GM12878 (cell line): ENCODE data around the gene PRSS12. TPM values are rescaled to one million over a fixed set of nuclear protein-coding genes. Genes with fewer than 3 reads are reported as not detected.

ENCODE experiments used
- ATAC-seq: fragments of 200-7000 bp; cut with Tn5 transposase; 3 replicates; pipeline ENCODE4 v1.9.1; 2020; ENCODE audit warnings: mild to moderate bottlenecking, moderate library complexity
- BruUV-seq: library from RNA; stranded (reverse); fragments of 400-500 nt; replicated peaks from 2 replicates; lab custom pipeline; 2021; lab: Mats Ljungman, UMichigan
- CTCF ChIA-PET: fragments of 300-600 bp; sonication (Branson Sonifier 250); formaldehyde crosslinking; extraction: SDS; loops from one replicate; lab custom pipeline; 2021; ENCODE audit warnings: inconsistent platforms; lab: Yijun Ruan, JAX
- POLR2A ChIA-PET: fragments of 350-600 bp; formaldehyde crosslinking; extraction: SDS; loops from one replicate; lab custom pipeline; 2021; ENCODE audit warnings: inconsistent platforms; lab: Charles Lee
- RAD21 ChIA-PET: fragments of 300-600 bp; sonication (Branson Sonifier 250); formaldehyde crosslinking; loops from one replicate; lab custom pipeline; 2023; ENCODE audit warnings: antibody characterized with exemption; ENCODE audit not compliant: unreplicated experiment; lab: Charles Lee
- SMC1A ChIA-PET: fragments of 300-600 bp; sonication (Branson Sonifier 250); formaldehyde crosslinking; loops from one replicate; lab custom pipeline; 2023; ENCODE audit not compliant: unreplicated experiment, uncharacterized antibody; lab: Charles Lee
- DNase-seq: peaks from one replicate; pipeline ENCODE4 v3.0.0-alpha.2; 2011; ENCODE audit warnings: low read depth, low spot score
- FAIRE-seq: peaks from 3 replicates; lab custom pipeline; 2011; peaks lifted over from hg19 to GRCh38; lab: Jason Lieb, UNC
- H2AFZ ChIP-seq: 2 replicates; pipeline ENCODE4 v1.6.0; 2011; ENCODE audit warnings: low read depth, low read length, control low read depth; ENCODE audit not compliant: control insufficient read depth
- H3K27ac ChIP-seq: 2 replicates; pipeline ENCODE4 v1.5.1; 2011; ENCODE audit warnings: control low read depth; ENCODE audit not compliant: control insufficient read depth, insufficient read depth
- H3K27me3 ChIP-seq, 2 experiments: replicated peaks in 1 of 2; 2 replicates each; pipeline versions ENCODE4 v1.6.0 to v1.6.1; 2011; ENCODE audit warnings: low read length in 1 of 2; ENCODE audit not compliant: control insufficient read depth in 2 of 2, insufficient read depth in 2 of 2
- H3K36me3 ChIP-seq, 2 experiments: 2 replicates each; pipeline ENCODE4 v1.5.1; 2011; ENCODE audit warnings: low read length in 1 of 2; ENCODE audit not compliant: control insufficient read depth in 2 of 2, insufficient read depth in 2 of 2
- H3K4me1 ChIP-seq: 2 replicates; pipeline ENCODE4 v1.6.1; 2011; ENCODE audit warnings: mild to moderate bottlenecking, low read length, moderate library complexity, mixed read lengths; ENCODE audit not compliant: control insufficient read depth, insufficient read depth
- H3K4me2 ChIP-seq: 2 replicates; pipeline ENCODE4 v1.6.0; 2011; ENCODE audit warnings: control low read depth; ENCODE audit not compliant: control insufficient read depth, insufficient read depth
- H3K4me3 ChIP-seq: fragments of 200-600 bp; sonication (generic); 2 replicates; pipeline ENCODE4 v1.5.1; 2016
- H3K79me2 ChIP-seq: 2 replicates; pipeline ENCODE4 v1.6.0; 2011; ENCODE audit warnings: low read length; ENCODE audit not compliant: control insufficient read depth, insufficient read depth
- H3K9ac ChIP-seq: 2 replicates; pipeline ENCODE4 v1.8.0; 2011; ENCODE audit warnings: low read length, control low read depth, mixed read lengths; ENCODE audit not compliant: control insufficient read depth, insufficient read depth
- H3K9me3 ChIP-seq: replicated peaks from 3 replicates; pipeline ENCODE4 v1.5.1; 2011; ENCODE audit warnings: mild to moderate bottlenecking, low read length; ENCODE audit not compliant: control insufficient read depth, insufficient read depth
- H4K20me1 ChIP-seq: 2 replicates; pipeline ENCODE4 v1.6.0; 2011; ENCODE audit not compliant: control insufficient read depth, insufficient read depth
- EED ChIP-seq: sonication (generic); IDR thresholded peaks from 2 replicates; pipeline ENCODE4 v1.6.1; 2016; ENCODE audit warnings: antibody characterized with exemption, low read depth
- NR2C1 ChIP-seq: fragments of 450-650 bp; IDR thresholded peaks from 2 replicates; pipeline ENCODE4 v1.6.1; 2017; ENCODE audit warnings: antibody characterized with exemption, mild to moderate bottlenecking, moderate library complexity
- POLR2AphosphoS5 ChIP-seq: IDR thresholded peaks from 2 replicates; pipeline ENCODE4 v1.6.1; 2011; ENCODE audit warnings: mild to moderate bottlenecking, low read length, inconsistent platforms
- SMAD1 ChIP-seq: fragments of 450-650 bp; IDR thresholded peaks from 2 replicates; pipeline ENCODE4 v1.6.1; 2018; ENCODE audit warnings: mild to moderate bottlenecking, low read depth; ENCODE audit not compliant: partially characterized antibody
- SMC3 ChIP-seq: IDR thresholded peaks from 2 replicates; pipeline ENCODE4 v1.6.1; 2011; ENCODE audit warnings: low read length, improper control_type of control experiment, borderline replicate concordance
- ZBED1 ChIP-seq: IDR thresholded peaks from 2 replicates; pipeline ENCODE4 v1.6.1; 2016; ENCODE audit warnings: borderline replicate concordance
- ZNF384 ChIP-seq: IDR thresholded peaks from 2 replicates; pipeline ENCODE4 v1.6.1; 2012; ENCODE audit warnings: low read depth, mild to moderate bottlenecking, low read length, improper control_type of control experiment, borderline replicate concordance
- WGBS: methylation state at CpG from one replicate; pipeline ENCODE4 v1.1.6; 2016; ENCODE audit warnings: low lambda C conversion rate; ENCODE audit not compliant: insufficient replicate concordance, insufficient coverage; ENCODE audit errors: missing lambda C conversion rate; 5-methylcytosine and 5-hydroxymethylcytosine counted together
- in situ Hi-C: fragments of 300-500 bp; cut with MboI; formaldehyde crosslinking; loops from 9 replicates; pipeline ENCODE4 v1.14.3; 2018; ENCODE audit warnings: mixed read lengths
- intact Hi-C: fragments of 100-400 bp; cut with micrococcal nuclease; formaldehyde crosslinking; loops from one replicate; pipeline ENCODE4 v1.14.2; 2022; ENCODE audit not compliant: unreplicated experiment
- polyA plus RNA-seq, 11 experiments: library from polyadenylated mRNA; depleted of rRNA in 4 of 11; unstranded in 6 of 11; stranded (reverse) in 5 of 11; fragments of >200 nt; fragmentation: Nextera tagmentation in 4 of 11; fragmentation: Illumina TruSeq in 1 of 11; extraction: Ambion mirVana in 4 of 11; extraction: Trizol in 1 of 11; gene quantifications; 1 replicate in 1 of 11; 2 replicates in 10 of 11; pipeline versions ENCODE4 v1.2.1 to v1.2.3, GENCODE V29; 2011 to 2016; ENCODE audit warnings: inconsistent platforms in 2 of 11, missing spikeins in 2 of 11, low read depth in 1 of 11
- total RNA-seq, 4 experiments: library from RNA; depleted of rRNA in 3 of 4; stranded (reverse); fragments of >200 nt in 3 of 4; fragmentation: Illumina TruSeq in 1 of 4; extraction: Trizol in 1 of 4; gene quantifications; 2 replicates each; pipeline versions ENCODE4 v1.2.1 to v1.2.3, GENCODE V29; 2013 to 2021
- TF ChIP-seq, protein P1 (sequence below): fragments of 450-650 bp; IDR thresholded peaks from 2 replicates; pipeline ENCODE4 v1.6.1; 2017; ENCODE audit warnings: antibody characterized with exemption, mild to moderate bottlenecking, moderate library complexity
- TF ChIP-seq, protein P2 (sequence below): fragments of 450-650 bp; IDR thresholded peaks from 2 replicates; pipeline ENCODE4 v1.6.1; 2017; ENCODE audit warnings: mild to moderate bottlenecking, moderate library complexity
- TF ChIP-seq, protein P3 (sequence below): fragments of 150-350 bp; IDR thresholded peaks from 2 replicates; pipeline ENCODE4 v1.6.1; 2016; ENCODE audit warnings: low read depth, low read length

PRSS12 gene
- total and polyA plus RNA-seq, 10 of the 15 experiments (the other 5 are each of a cell fraction or from before 2014, with no cell fraction given), result 0.04 to 0.34 (median 0.11) TPM; not detected in 2

DNA sequence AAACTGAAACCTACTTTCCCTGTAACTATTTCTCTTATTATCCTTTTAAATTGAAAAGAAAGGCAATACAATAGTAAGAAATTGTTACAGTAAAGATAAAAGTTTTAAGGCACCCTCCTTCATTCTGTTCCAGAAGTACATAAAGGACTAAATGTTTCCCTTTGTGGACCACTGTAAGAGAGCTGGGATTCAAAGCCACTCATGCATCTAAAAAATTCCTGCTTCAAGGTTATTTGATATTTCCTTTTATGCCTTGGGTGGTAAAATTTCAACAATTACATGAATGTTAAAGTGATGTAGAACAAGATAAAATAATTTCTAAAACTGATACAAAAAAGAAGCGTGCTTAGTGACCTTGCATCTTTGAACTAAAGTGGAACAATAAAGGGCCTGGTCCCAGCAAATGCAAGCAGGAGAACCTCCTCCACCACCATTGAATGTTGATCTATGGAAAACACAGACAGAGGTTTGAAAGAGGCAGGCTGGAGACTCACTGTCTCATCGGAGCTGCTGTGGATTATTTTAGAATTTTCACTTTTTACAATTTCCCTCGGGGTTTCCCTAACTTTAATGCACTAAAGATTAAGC, 42.3 kb upstream of the PRSS12 start:
- Histone ChIP-seq H3K9ac (no peak overlapping the region), H2AFZ (no peak overlapping the region), H3K27me3 (no peaks in the 10 kb centered on the region), H3K79me2 (no peaks in the 10 kb centered on the region), H3K36me3 (no peaks in the 10 kb centered on the region), H3K4me3 (no peak overlapping the region), H3K4me2 (no peak overlapping the region), H3K27ac (no peak overlapping the region), H4K20me1 (no peaks in the 10 kb centered on the region), H3K4me1 (peaks cover 5% of the 10 kb centered on the region; the same call in 1 of the 2 replicates), H3K9me3 (no peaks in the 10 kb centered on the region; the same call in 2 of the 3 replicates)
- FAIRE-seq, result no peak
- in situ Hi-C loops (no loop called here), intact Hi-C loops (no loop called here)
- 15% methylated on average over 3 of the region's 3 CpGs for WGBS
- ChIA-PET SMC1A (interaction anchor here (1.0 to 1.8 kb wide), 2 partner anchors 10 kb away, joined by 3 to 4 read pairs; no protein-coding TSS in a partner anchor), CTCF (no interaction called here), POLR2A (no interaction called here), RAD21 (interaction anchor here (1.6 kb wide), 1 partner anchor 9 kb away, joined by 3 read pairs; no protein-coding TSS in a partner anchor)
- BruUV-seq, result no TSS peak
- no peak for ATAC-seq
- DNase-seq, result no peak
- TF ChIP-seq, protein P1, sequence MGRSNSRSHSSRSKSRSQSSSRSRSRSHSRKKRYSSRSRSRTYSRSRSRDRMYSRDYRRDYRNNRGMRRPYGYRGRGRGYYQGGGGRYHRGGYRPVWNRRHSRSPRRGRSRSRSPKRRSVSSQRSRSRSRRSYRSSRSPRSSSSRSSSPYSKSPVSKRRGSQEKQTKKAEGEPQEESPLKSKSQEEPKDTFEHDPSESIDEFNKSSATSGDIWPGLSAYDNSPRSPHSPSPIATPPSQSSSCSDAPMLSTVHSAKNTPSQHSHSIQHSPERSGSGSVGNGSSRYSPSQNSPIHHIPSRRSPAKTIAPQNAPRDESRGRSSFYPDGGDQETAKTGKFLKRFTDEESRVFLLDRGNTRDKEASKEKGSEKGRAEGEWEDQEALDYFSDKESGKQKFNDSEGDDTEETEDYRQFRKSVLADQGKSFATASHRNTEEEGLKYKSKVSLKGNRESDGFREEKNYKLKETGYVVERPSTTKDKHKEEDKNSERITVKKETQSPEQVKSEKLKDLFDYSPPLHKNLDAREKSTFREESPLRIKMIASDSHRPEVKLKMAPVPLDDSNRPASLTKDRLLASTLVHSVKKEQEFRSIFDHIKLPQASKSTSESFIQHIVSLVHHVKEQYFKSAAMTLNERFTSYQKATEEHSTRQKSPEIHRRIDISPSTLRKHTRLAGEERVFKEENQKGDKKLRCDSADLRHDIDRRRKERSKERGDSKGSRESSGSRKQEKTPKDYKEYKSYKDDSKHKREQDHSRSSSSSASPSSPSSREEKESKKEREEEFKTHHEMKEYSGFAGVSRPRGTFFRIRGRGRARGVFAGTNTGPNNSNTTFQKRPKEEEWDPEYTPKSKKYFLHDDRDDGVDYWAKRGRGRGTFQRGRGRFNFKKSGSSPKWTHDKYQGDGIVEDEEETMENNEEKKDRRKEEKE, result no peak
- no peak for TF ChIP-seq ZNF384
- no peak for TF ChIP-seq EED
- TF ChIP-seq, protein P2, sequence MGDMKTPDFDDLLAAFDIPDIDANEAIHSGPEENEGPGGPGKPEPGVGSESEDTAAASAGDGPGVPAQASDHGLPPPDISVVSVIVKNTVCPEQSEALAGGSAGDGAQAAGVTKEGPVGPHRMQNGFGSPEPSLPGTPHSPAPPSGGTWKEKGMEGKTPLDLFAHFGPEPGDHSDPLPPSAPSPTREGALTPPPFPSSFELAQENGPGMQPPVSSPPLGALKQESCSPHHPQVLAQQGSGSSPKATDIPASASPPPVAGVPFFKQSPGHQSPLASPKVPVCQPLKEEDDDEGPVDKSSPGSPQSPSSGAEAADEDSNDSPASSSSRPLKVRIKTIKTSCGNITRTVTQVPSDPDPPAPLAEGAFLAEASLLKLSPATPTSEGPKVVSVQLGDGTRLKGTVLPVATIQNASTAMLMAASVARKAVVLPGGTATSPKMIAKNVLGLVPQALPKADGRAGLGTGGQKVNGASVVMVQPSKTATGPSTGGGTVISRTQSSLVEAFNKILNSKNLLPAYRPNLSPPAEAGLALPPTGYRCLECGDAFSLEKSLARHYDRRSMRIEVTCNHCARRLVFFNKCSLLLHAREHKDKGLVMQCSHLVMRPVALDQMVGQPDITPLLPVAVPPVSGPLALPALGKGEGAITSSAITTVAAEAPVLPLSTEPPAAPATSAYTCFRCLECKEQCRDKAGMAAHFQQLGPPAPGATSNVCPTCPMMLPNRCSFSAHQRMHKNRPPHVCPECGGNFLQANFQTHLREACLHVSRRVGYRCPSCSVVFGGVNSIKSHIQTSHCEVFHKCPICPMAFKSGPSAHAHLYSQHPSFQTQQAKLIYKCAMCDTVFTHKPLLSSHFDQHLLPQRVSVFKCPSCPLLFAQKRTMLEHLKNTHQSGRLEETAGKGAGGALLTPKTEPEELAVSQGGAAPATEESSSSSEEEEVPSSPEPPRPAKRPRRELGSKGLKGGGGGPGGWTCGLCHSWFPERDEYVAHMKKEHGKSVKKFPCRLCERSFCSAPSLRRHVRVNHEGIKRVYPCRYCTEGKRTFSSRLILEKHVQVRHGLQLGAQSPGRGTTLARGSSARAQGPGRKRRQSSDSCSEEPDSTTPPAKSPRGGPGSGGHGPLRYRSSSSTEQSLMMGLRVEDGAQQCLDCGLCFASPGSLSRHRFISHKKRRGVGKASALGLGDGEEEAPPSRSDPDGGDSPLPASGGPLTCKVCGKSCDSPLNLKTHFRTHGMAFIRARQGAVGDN, result no peak
- no peak for TF ChIP-seq POLR2AphosphoS5
- TF ChIP-seq NR2C1, result no peak
- TF ChIP-seq SMC3, result no peak
- TF ChIP-seq, protein P3, sequence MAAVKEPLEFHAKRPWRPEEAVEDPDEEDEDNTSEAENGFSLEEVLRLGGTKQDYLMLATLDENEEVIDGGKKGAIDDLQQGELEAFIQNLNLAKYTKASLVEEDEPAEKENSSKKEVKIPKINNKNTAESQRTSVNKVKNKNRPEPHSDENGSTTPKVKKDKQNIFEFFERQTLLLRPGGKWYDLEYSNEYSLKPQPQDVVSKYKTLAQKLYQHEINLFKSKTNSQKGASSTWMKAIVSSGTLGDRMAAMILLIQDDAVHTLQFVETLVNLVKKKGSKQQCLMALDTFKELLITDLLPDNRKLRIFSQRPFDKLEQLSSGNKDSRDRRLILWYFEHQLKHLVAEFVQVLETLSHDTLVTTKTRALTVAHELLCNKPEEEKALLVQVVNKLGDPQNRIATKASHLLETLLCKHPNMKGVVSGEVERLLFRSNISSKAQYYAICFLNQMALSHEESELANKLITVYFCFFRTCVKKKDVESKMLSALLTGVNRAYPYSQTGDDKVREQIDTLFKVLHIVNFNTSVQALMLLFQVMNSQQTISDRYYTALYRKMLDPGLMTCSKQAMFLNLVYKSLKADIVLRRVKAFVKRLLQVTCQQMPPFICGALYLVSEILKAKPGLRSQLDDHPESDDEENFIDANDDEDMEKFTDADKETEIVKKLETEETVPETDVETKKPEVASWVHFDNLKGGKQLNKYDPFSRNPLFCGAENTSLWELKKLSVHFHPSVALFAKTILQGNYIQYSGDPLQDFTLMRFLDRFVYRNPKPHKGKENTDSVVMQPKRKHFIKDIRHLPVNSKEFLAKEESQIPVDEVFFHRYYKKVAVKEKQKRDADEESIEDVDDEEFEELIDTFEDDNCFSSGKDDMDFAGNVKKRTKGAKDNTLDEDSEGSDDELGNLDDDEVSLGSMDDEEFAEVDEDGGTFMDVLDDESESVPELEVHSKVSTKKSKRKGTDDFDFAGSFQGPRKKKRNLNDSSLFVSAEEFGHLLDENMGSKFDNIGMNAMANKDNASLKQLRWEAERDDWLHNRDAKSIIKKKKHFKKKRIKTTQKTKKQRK, result no peak
- TF ChIP-seq ZBED1, result no peak
- TF ChIP-seq SMAD1, result no peak
